Measurements from ENCODE around the gene EVC2. TPM values are rescaled to one million over a fixed set of nuclear protein-coding genes. Genes with fewer than 3 reads are reported as not detected.

Gene EVC2
- total RNA-seq, 1 experiment from 2014 or later: 6.0 TPM

GRCh38 chr4:5755161-5755560, 46.8 kb upstream of the EVC2 start:
- H3K27ac ChIP-seq (ENCODE audit: low read depth, low read length, poor library complexity, severe bottlenecking): no peak overlapping the region
- ChIA-PET CTCF (no interaction called here), POLR2A (ENCODE audit: low non-redundant PET) (no interaction called here)
- H3K9me3 ChIP-seq (ENCODE audit: low read depth, low read length, poor library complexity, severe bottlenecking): no peaks in the 10 kb centered on the region
- no peak overlapping the region for H3K4me3 ChIP-seq (ENCODE audit: low read depth, low read length, poor library complexity, severe bottlenecking)
- peaks cover 7% of the 10 kb centered on the region for H3K4me1 ChIP-seq (ENCODE audit: insufficient read depth, low read length, poor library complexity, severe bottlenecking)
- no peaks in the 10 kb centered on the region for H3K27me3 ChIP-seq (replicated peaks; ENCODE audit: insufficient read depth, low read depth, low read length, poor library complexity)
- intact Hi-C loops (cut with micrococcal nuclease; ENCODE audit: unreplicated experiment): no loop called here
- no peak for DNase-seq (ENCODE audit: low spot score)
- BruUV-seq (replicated peaks): no TSS peak
- peaks cover 12% of the 10 kb centered on the region for H3K36me3 ChIP-seq (ENCODE audit: insufficient read depth, low read length, poor library complexity, severe bottlenecking)
- TF ChIP-seq EZH2 (IDR thresholded peaks at IDR 0.05; ENCODE audit: borderline replicate concordance, low read depth, low read length, poor library complexity, severe bottlenecking) (no peak), CTCF (conservative IDR thresholded peaks at IDR 0.05; ENCODE audit: low read depth, low read length) (no peak)

- peaks cover 7% of the 10 kb centered on the region for H3K4me1 ChIP-seq (ENCODE audit: insufficient read depth, low read length, poor library complexity, severe bottlenecking)
- H3K9me3 ChIP-seq (ENCODE audit: low read depth, low read length, poor library complexity, severe bottlenecking): no peaks in the 10 kb centered on the region
- intact Hi-C loops (cut with micrococcal nuclease; ENCODE audit: unreplicated experiment): no loop called here
- ChIA-PET POLR2A (ENCODE audit: low non-redundant PET) (no interaction called here), CTCF (no interaction called here)
- no peak for DNase-seq (ENCODE audit: low spot score)
- no peak overlapping the region for H3K27ac ChIP-seq (ENCODE audit: low read depth, low read length, poor library complexity, severe bottlenecking)
- no TSS peak for BruUV-seq (replicated peaks)
- H3K4me3 ChIP-seq (ENCODE audit: low read depth, low read length, poor library complexity, severe bottlenecking): no peak overlapping the region
- no peaks in the 10 kb centered on the region for H3K27me3 ChIP-seq (replicated peaks; ENCODE audit: insufficient read depth, low read depth, low read length, poor library complexity)
- no peak for TF ChIP-seq CTCF (conservative IDR thresholded peaks at IDR 0.05; ENCODE audit: low read depth, low read length)
- TF ChIP-seq EZH2 (IDR thresholded peaks at IDR 0.05; ENCODE audit: borderline replicate concordance, low read depth, low read length, poor library complexity, severe bottlenecking): no peak
- peaks cover 12% of the 10 kb centered on the region for H3K36me3 ChIP-seq (ENCODE audit: insufficient read depth, low read length, poor library complexity, severe bottlenecking)
Observed at GRCh38 chr4:5754529-5754881, 46.1 kb upstream of the EVC2 start.

GRCh38 chr4:5753766-5754528, 45.6 kb upstream of the EVC2 start:
- peaks cover 12% of the 10 kb centered on the region for H3K36me3 ChIP-seq (ENCODE audit: insufficient read depth, low read length, poor library complexity, severe bottlenecking)
- no TSS peak for BruUV-seq (replicated peaks)
- no peak overlapping the region for H3K27ac ChIP-seq (ENCODE audit: low read depth, low read length, poor library complexity, severe bottlenecking)
- intact Hi-C loops (cut with micrococcal nuclease; ENCODE audit: unreplicated experiment): no loop called here
- TF ChIP-seq CTCF (conservative IDR thresholded peaks at IDR 0.05; ENCODE audit: low read depth, low read length) (no peak), EZH2 (IDR thresholded peaks at IDR 0.05; ENCODE audit: borderline replicate concordance, low read depth, low read length, poor library complexity, severe bottlenecking) (no peak)
- H3K27me3 ChIP-seq (replicated peaks; ENCODE audit: insufficient read depth, low read depth, low read length, poor library complexity): no peaks in the 10 kb centered on the region
- POLR2A ChIA-PET (ENCODE audit: low non-redundant PET): no interaction called here
- no peak overlapping the region for H3K4me3 ChIP-seq (ENCODE audit: low read depth, low read length, poor library complexity, severe bottlenecking)
- no peak for DNase-seq (ENCODE audit: low spot score)
- H3K9me3 ChIP-seq (ENCODE audit: low read depth, low read length, poor library complexity, severe bottlenecking): no peaks in the 10 kb centered on the region
- H3K4me1 ChIP-seq (ENCODE audit: insufficient read depth, low read length, poor library complexity, severe bottlenecking): peaks cover 7% of the 10 kb centered on the region
- CTCF ChIA-PET: no interaction called here
